Umbilical cord (tissue), 2 donors: ENCODE measurements around the gene LPCAT2. TPM values are rescaled to one million over a fixed set of nuclear protein-coding genes. Genes with fewer than 3 reads are reported as not detected.

Experiments
- DNase-seq: peaks from one replicate; pipeline ENCODE4 v3.0.0-alpha.2; 2015; ENCODE audit warnings: low spot score
- total RNA-seq: library from RNA; depleted of rRNA; stranded (reverse); fragments of >200 nt; gene quantifications from one replicate; pipeline ENCODE4 v1.2.3, GENCODE V29; 2014; ENCODE audit warnings: low replicate concordance; ENCODE audit not compliant: insufficient read depth

The LPCAT2 gene
- total RNA-seq, 1 donor from 2014 or later: 47.7 TPM

DNA sequence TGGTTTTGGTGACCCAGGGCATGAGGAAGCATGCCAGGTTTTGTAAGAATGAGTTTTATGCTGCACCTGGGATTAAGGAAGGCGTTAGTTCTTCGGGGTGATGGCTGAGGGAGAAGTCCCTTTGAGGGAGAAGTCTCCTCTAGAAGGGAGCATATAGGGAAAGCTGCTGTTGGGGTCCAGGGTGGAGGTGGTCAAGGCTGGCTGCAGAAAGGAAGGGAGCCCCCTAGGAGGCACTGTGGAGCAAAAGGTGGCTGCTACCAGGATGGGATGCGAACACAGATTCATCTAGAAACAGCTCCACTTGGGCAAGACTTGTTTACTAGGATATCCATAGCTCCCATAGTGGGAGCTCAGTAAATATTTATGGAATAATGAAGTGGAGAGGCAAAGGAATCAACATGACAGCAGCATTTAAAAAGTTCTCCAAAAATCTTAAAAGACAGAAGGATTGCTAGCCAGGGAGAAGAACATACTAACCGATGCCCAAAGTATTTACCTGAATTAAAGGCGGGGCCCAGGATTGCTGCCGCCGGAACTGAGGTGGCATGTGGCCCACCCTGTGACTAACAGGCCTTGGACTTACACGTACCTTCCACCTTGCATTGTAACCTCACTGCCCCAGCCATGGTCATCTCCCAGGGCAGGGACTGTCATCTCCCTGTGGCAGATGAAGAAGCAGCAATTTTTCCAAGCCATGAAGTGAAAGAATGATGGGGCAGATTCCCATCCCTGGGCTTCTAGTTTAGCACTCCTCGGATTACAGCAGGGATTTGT lies 7.1 kb upstream of the LPCAT2 start:
- DNase-seq: peak; percentile 42

DNA sequence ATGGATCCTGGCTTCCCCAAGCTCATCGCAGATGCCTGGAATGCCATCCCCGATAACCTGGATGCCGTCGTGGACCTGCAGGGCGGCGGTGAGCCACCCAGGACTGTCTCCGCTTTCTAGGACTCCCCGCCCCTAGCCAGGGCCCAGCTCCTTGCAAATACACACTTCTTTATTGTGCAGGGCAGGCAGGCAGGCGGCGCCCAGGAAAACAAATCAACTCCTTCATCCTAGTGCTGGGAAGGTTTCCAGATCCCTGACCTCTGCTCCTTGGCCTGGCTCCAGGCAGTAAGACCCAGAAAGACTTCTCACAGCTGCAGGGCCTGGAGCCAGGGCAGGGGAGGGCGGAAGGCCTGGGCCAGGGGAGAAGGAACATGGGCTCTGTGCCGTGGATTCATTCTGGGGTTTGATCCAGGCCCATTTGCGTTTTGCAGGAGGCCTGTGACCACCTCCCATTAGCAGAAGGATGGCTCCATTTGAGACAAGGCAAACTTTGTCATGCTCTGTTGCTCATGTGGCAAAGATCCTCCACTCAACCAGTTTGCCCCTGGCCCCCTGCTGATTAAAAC lies 6.0 kb upstream of the LPCAT2 start:
- peak; percentile 97 for DNase-seq

- DNase-seq: no peak
These were observed 4.9 kb upstream of the LPCAT2 start for GRCh38 chr16:55503726-55504550.

DNA sequence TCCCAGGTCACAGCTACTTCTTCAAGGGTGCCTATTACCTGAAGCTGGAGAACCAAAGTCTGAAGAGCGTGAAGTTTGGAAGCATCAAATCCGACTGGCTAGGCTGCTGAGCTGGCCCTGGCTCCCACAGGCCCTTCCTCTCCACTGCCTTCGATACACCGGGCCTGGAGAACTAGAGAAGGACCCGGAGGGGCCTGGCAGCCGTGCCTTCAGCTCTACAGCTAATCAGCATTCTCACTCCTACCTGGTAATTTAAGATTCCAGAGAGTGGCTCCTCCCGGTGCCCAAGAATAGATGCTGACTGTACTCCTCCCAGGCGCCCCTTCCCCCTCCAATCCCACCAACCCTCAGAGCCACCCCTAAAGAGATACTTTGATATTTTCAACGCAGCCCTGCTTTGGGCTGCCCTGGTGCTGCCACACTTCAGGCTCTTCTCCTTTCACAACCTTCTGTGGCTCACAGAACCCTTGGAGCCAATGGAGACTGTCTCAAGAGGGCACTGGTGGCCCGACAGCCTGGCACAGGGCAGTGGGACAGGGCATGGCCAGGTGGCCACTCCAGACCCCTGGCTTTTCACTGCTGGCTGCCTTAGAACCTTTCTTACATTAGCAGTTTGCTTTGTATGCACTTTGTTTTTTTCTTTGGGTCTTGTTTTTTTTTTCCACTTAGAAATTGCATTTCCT lies 3.4 kb upstream of the LPCAT2 start:
- no peak for DNase-seq

DNA sequence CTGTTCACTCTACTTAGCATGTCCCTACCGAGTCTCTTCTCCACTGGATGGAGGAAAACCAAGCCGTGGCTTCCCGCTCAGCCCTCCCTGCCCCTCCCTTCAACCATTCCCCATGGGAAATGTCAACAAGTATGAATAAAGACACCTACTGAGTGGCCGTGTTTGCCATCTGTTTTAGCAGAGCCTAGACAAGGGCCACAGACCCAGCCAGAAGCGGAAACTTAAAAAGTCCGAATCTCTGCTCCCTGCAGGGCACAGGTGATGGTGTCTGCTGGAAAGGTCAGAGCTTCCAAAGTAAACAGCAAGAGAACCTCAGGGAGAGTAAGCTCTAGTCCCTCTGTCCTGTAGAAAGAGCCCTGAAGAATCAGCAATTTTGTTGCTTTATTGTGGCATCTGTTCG lies 2.8 kb upstream of the LPCAT2 start:
- no peak for DNase-seq

DNA sequence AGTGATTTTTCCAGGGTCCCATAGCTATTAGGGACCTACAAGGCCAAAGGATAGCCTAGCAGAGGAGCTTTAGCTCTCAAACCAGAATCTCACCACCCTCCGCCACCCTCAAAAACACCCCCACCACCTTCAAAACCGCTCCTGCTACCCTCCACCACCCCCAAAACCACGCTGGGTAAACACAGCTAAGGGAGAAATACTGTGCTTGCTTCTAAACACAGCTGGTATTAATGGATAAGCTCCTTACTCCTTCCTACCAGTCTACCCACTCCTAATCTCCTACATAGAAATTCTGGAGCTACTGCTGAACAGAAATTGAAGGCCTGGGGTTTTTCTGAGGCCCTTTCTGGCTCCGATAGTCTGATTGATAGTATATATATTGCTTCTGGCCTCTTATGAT lies 2.2 kb upstream of the LPCAT2 start:
- DNase-seq: no peak

GRCh38 chr16:55508271-55508921 lies 476 bp upstream of the LPCAT2 start:
- DNase-seq: no peak

GRCh38 chr16:55510185-55510805 lies 1.4 kb downstream of the LPCAT2 start:
- DNase-seq: no peak

- no peak for DNase-seq
These were observed 4.1 kb downstream of the LPCAT2 start for GRCh38 chr16:55512941-55513340.

- DNase-seq: no peak
These were observed 4.7 kb downstream of the LPCAT2 start for GRCh38 chr16:55513616-55514015.

- no peak for DNase-seq
These were observed 6.2 kb downstream of the LPCAT2 start for GRCh38 chr16:55515111-55515510.

DNA sequence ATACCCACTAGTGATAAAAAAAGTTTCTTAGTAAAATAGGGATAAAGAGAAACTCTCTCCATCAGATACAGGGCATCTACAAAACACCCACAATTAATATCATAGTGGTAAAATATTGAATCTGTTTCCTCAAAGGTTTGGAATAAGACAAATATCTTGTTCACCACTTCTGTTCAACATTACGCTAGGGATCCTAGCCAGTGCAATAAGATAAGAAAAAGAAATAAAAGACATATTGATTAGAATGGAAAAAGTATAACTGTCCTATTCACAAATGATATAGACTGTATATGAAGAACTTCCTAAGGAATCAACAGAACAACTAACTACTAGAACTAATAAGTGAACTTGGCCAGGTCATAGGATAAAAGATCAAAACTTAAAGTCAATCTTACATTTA lies 12.9 kb downstream of the LPCAT2 start:
- no peak for DNase-seq

GRCh38 chr16:55526441-55526840 lies 17.6 kb downstream of the LPCAT2 start:
- DNase-seq: no peak

DNA sequence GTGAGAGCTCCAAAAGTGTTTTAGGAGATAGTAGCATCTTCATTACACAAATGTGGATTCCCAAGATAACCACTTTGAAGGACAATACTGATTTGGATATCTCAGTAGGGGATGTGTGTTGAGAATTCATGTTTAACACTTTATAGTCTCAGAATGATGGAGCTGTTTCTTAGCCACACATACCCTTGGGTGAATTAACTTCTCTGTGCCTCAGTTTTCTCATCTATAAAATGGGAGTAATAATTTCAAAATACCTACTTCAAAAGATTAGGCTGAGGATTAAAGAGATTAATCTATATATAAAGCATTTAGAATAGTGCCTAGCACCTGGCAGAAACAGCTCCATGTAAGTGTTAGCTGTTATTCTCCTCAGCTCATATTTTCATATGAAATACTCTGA lies 19.0 kb downstream of the LPCAT2 start:
- no peak for DNase-seq

- no peak for DNase-seq
These were observed 20.1 kb downstream of the LPCAT2 start for GRCh38 chr16:55529018-55529417.

GRCh38 chr16:55530316-55530856 lies 21.5 kb downstream of the LPCAT2 start:
- peak; percentile 15 for DNase-seq

- no peak for DNase-seq
These were observed 23.4 kb downstream of the LPCAT2 start for GRCh38 chr16:55532227-55532626.

DNA sequence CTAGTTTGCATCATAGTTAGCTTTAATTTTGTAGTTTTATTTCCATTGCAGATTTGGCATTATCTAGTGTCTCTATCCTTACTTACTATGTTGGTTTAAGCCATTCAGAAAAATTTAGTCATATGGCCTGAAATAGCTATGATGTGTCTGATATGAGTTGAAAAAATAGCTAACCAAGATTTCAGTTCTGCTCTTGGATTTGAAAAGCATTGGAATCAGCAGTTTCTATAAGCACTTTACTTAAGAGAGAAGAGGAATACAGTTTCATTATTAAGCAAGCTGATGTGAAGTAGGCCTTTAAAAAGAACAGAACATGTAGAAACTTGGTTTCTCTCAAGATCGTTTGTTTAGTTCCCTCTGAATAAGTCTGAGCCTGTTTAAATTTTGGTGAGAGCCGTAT lies 25.9 kb downstream of the LPCAT2 start:
- DNase-seq: peak; percentile 93

DNA sequence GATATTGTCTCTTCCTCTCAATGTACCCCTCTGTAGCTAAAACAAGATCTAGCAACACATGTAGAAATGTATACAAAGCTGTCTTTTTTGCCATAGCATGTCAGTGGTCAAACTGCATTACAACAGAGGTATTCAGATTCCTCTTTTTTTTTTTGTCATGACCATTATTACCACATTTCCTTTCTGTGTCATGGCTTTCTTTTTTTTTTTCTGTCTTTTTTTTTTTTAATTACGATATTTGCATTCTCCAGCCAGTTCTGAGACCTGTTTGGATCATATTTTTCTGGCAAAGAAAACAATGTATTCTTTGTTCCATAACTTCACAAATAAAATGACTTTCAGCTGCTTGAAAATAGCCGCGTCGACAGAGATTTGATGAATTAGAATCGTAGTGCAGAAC lies 30.2 kb downstream of the LPCAT2 start:
- DNase-seq: no peak

GRCh38 chr16:55539488-55539887 lies 30.6 kb downstream of the LPCAT2 start:
- DNase-seq: no peak

- DNase-seq: no peak
These were observed 31.3 kb downstream of the LPCAT2 start for GRCh38 chr16:55540221-55540620.
